ENCODE results near the gene ZNF350.
A peak's percentile ranks its signal among the peaks of the same experiment; 100 is the strongest.

Gene ZNF350

GRCh38 chr19:52022193-52022592 is 35.6 kb upstream of the ZNF350 start:
- Mint-ChIP-seq H3K4me3 (no peak overlapping the region), H3K27me3 (ENCODE audit: low read depth, poor library complexity) (peaks cover 8% of the 10 kb centered on the region), H3K27ac (no peak overlapping the region), H3K36me3 (ENCODE audit: low read depth) (peaks cover 100% of the 10 kb centered on the region), H3K9me3 (peaks cover 98% of the 10 kb centered on the region), H3K4me1 (peaks cover 3% of the 10 kb centered on the region)
- TF ChIP-seq CTCF (IDR thresholded peaks at IDR 0.05): no peak
- DNase-seq: no peak

GRCh38 chr19:52020506-52020905 is 33.9 kb upstream of the ZNF350 start:
- no peak for TF ChIP-seq CTCF (IDR thresholded peaks at IDR 0.05)
- Mint-ChIP-seq H3K4me1 (no peaks in the 10 kb centered on the region), H3K27me3 (ENCODE audit: low read depth, poor library complexity) (peaks cover 8% of the 10 kb centered on the region), H3K27ac (no peak overlapping the region), H3K4me3 (no peak overlapping the region), H3K9me3 (peaks cover 98% of the 10 kb centered on the region), H3K36me3 (ENCODE audit: low read depth) (peaks cover 100% of the 10 kb centered on the region)
- DNase-seq: no peak

- no peak for TF ChIP-seq CTCF (IDR thresholded peaks at IDR 0.05)
- DNase-seq: no peak
- peaks cover 94% of the 10 kb centered on the region for H3K36me3 Mint-ChIP-seq (ENCODE audit: low read depth)
- H3K4me3 Mint-ChIP-seq: no peak overlapping the region
- H3K4me1 Mint-ChIP-seq: peaks cover 16% of the 10 kb centered on the region
- H3K27me3 Mint-ChIP-seq (ENCODE audit: low read depth, poor library complexity): no peaks in the 10 kb centered on the region
- no peak overlapping the region for H3K27ac Mint-ChIP-seq
- H3K9me3 Mint-ChIP-seq: peaks cover 96% of the 10 kb centered on the region
Observed at GRCh38 chr19:52010674-52011073, 24.0 kb upstream of the ZNF350 start.

- H3K36me3 Mint-ChIP-seq (ENCODE audit: low read depth): peaks cover 94% of the 10 kb centered on the region
- peaks cover 96% of the 10 kb centered on the region for H3K9me3 Mint-ChIP-seq
- H3K4me1 Mint-ChIP-seq: peaks cover 16% of the 10 kb centered on the region
- no peaks in the 10 kb centered on the region for H3K27me3 Mint-ChIP-seq (ENCODE audit: low read depth, poor library complexity)
- H3K4me3 Mint-ChIP-seq: peak within 1 kb of the TSS; percentile 100
- DNase-seq: peak; percentile 91
- no peak for TF ChIP-seq CTCF (IDR thresholded peaks at IDR 0.05)
- peak within 1 kb of the TSS; percentile 98 for H3K27ac Mint-ChIP-seq
Observed at GRCh38 chr19:52007806-52008557, 21.3 kb upstream of the ZNF350 start, which contains the start of gene ZNF615. TSS of gene ZNF615 (minus strand) at chr19:52008211. CDS start at chr19:52003711, 4,500 bp downstream.

- DNase-seq: peak; percentile 13
- Mint-ChIP-seq H3K27me3 (ENCODE audit: low read depth, poor library complexity) (no peaks in the 10 kb centered on the region), H3K4me1 (peaks cover 16% of the 10 kb centered on the region), H3K9me3 (peaks cover 94% of the 10 kb centered on the region), H3K27ac (peak overlapping the region; percentile 98), H3K4me3 (peak overlapping the region; percentile 100), H3K36me3 (ENCODE audit: low read depth) (peaks cover 94% of the 10 kb centered on the region)
- no peak for TF ChIP-seq CTCF (IDR thresholded peaks at IDR 0.05)
Observed at GRCh38 chr19:52007451-52007805, 20.8 kb upstream of the ZNF350 start.
